Measurements from ENCODE around the gene PCAT6.

DNA sequence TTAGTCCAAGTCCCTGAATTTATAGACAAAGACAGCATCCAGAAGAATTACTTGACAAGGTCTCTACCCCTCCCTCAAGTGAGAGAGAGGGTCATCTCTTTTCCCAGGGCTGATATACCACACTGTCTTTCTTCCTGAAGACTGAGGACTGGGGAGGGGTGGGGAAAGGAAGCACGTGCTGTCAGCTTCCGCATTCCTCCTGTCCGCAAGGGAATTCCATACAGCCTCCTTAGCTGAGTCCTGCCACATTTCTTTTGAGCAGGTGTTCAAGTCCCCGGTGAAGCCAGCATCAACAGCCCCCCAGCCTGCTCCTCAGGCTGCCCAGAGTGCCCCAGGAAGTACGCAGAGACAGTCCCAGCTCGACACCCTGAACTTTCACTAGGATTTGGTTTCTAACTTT lies 34.2 kb downstream of the PCAT6 start:
- no peak for TF ChIP-seq CTCF (IDR thresholded peaks at IDR 0.05)
- TF ChIP-seq POLR2A (IDR thresholded peaks at IDR 0.05) = no peak
